Activated effector memory CD4-positive, alpha-beta T cell treated with anti-CD3 and anti-CD28 coated beads, Interleukin-2, amount 50 U/mL, for 16 hours (primary cell): Measurements from ENCODE around the gene BACE2.
"Not testable (repeated sequence)": the region's sequence is repeated elsewhere in the genome, so short reads cannot be mapped to it uniquely, and the experiment has no call there.

Experiments
- DNase-seq: peaks from one replicate; pipeline ENCODE4 v3.0.0-alpha.2; 2020

Gene BACE2

DNA sequence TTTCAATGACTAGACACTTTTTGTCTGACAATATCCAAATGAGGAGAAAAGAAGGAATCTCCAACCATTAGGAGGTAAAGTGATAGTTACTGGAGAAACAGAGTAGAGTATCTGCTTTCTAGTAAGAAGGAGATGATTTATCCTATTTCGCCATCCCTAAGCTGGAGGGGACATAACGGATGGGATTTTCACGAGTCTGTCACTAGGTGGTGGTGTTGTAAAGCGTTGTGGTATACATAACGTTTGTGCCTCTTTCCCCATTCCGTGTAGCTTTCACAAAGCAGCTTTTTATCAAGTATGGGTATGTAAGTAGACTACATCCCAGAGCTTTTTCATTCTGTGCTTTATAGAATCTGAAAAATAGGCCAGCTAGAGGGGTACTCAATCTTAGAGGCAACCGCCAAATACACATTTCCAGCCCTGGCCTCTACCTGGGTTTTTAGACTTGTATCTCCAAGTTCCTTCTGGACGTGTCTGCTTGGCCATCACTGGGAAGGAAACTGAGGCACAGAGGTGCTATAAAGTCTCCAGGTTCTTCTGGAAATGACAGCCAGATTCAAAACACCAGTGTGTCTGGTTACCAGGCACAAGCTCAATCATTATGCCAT lies 115.4 kb downstream of the BACE2 start:
- peak; percentile 69 for DNase-seq

DNA sequence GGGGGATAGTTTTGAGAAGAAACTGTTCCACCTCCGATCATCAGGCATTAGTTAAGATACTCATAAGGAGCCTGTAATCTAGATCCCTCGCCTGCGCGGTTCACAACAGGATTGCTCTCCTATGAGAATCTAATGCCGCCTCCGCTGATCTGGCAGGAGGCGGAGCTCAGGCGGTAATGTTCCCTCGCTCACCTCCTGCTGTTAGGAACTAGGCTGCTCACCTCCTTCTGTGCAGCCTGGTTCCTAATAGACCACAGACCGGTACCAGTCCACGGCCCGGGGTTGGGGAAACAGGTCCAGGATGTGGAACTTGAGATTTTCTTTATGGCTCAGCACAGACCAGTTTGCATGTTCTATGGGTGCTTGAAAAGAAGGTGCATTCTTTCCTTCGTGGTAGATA lies 121.5 kb downstream of the BACE2 start:
- no peak for DNase-seq

DNA sequence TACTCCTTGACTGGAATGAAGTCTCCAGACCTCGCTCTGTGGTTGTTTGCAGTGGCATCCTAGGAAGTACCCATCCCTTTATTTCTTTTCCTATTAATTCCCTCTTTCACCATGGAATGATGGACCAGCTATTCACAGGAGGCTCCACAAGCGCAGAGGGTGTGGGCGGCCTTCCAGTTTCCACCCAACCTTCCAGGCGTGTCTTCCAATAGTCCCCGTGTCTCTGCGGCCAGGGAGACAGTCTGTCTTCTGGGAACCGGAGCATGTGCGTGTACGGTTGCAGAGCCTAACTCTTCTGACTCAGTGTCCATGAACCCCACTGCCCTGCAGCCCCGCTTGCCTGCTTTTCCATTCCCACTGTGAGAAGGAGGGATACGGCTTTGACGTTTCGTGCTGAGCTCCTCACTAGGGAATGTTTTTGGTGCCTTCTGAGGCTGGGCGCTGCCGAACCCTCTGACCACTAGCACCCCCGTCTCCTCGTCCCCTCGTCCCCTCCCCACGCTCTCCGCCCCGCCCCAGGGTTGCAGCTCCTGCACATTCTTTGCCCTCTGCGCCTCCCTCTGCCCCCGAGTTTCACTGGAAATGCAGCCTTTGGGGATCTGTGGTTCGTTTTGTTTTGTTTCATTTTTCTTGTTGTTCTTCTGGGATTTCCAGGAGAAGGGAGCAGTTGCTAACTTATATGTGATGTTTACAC lies 122.3 kb downstream of the BACE2 start:
- no peak for DNase-seq

DNA sequence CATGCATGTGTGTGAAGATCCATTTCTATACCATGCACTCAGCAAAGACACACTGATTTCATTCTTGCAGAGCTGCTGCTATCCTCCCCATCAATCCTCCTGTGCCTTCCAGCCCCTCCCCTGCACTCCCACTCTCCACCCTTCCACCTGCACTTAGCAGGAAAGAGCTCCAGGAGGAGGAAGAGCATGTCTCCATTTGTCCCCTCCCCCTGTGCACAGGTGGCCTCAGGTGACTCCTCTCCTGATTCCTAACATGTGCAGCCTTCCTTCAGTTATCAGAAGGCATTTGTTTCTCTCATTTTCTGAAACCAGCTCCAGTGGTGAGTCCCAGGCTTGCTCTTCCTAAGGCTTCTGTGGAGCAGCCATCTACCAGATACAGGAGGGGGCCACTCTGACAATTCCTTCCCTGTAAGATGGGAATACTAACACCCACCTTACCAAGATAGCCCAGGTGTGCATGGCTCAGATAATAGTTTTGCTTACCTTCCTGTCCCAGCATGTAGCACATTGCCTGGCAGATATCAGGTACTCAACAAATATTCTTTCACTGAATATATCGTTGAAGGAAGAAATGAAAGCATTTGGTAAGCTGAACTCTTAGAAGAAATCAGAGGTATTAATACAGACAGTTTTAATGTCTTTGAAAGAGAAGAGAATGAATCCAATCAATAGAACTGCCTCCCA lies 126.7 kb downstream of the BACE2 start:
- no peak for DNase-seq

DNA sequence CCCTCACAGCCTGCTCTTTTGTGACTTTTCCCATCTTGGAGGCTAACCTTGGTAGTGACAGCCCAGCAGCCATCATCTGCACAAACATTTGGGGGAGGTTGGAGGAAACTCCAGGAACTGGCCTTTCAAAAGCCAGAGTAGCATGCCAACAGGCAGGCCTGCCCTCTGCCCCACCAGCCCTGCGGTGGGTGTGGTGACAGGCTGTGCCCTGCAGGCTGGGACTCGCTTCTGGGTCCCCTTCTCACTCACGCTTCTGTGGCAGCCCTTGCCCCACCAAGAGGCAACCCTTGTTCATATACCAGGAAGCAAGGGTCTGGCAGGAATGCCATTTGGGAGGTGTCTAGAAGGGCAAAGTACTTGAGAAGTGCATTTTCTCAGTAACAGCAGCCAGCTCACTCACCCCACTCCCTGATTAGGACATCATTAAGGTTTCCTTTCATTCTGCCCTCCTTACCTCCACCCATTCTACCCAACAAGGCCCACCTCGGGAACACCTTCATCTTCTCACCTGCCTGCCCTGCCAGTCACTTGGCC lies 127.8 kb downstream of the BACE2 start:
- DNase-seq, result no peak

DNA sequence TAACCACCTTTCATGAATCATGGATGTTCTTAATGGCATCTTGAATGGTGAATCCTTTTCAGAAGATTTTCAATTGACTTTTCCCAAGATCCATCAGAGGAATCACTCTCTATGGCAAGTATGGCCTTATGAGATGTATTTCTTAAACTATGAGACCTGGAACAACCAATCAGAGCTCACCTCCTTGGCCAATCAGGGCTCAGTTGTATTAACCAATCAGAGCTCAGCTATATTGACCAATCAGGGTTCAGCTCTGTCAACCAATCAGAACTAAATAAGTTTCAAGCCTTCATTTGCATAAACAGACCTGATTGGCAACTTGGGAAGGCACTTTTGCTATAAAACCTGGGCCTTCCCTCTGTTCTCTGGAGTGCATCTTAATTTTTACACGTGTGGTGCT lies 135.0 kb downstream of the BACE2 start:
- DNase-seq, result no peak

DNA sequence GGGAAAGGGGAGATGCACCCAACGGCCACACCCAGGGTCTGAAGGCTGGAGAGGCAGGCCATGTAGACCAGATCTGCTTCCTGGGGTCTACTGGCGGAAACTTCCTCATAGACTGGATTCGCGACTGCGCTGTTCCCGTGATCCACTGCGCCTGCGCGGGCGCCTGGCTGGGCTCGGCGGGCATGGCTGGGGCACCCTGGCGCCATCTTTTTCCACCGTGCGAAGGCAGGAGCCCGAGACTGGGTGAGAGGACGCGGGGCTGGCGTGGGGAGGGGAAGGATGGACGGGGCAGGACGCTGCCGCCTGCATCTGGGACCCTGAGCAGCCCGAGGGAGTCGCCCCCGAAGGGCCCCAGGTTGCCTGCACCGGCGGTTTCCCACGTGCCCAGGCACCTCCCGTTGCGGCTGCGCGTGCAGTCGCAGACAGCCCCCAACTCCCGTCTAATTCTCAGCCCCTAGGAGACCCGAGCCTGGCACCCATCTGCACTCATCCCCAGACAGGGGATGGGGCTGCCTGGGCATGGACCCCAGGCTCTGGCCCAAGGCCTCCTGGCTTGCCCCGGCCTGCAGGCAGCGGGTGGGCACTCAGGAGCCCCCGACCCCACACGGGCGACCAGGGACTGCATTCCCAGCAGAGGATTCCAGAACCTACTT lies 136.2 kb downstream of the BACE2 start:
- no peak for DNase-seq

DNA sequence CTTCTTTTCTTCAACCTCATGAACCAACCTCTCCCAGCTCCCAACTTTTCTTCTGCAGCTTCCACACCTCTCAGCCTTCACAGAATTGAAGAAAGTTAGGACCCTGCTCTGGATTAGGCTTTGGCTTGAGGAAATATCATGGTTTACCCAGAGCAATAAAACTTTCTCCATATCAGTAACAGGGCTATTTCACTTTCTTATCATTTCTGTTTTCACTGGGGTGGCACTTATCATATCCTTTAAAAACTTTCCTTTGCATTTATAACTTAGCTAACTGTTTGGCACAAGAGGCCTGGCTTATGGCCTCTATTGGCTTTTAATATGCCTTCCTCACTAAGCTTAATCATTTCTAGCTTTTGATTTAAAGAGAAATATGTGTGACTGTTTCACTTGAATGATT lies 139.3 kb downstream of the BACE2 start:
- DNase-seq, result no peak

DNA sequence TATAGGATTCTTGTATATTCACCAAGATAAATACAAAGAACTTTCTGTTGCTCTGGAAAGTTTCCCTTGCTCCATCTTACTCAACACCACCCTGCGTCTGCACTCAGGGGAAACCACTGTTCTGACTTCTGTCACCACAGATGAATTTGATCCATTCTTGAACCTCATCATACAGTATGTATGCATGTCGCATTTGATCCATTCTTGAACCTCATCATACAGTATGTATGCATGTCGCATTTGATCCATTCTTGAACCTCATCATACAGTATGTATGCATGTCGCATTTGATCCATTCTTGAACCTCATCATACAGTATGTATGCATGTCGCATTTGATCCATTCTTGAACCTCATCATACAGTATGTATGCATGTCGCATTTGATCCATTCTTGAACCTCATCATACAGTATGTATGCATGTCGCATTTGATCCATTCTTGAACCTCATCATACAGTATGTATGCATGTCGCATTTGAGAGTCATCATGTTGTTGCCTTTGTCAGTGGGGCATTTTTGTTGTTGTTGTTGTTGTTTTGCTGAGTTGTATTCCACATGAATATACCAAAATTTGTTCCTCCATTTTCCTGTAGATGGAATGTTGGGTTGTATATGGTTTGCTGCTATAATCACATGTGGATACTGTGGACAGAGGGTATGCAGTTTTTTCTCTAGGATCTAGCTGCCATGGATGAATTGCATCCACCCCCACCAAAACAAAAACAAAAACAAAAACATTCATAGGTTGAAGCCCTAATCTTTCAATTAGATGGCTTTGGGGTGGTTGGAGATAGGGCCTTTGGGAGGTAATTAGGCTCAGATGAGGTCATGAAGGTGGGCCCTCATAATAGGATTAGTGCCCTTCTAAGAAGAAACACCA lies 145.6 kb downstream of the BACE2 start:
- DNase-seq, result not testable (repeated sequence)

DNA sequence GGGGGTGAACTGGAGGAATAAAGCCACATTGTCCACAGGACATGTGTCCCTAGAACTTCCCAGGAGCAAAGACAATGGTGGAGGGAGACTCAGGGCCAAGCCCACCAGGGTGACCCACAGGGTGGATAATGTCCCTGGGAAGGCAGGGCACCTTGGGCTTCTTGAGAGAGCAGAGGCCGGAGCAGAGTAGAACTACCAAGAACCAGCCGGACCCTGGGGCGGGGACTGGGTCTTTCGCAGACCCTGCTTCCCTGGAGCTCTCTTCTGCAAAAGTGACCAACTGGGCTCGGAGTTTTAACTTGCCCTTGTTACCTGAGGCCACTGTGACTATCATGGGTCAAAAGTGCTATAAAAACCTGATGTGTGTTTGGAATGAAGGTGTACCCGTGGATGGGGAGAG lies 147.8 kb downstream of the BACE2 start:
- DNase-seq, result no peak

DNA sequence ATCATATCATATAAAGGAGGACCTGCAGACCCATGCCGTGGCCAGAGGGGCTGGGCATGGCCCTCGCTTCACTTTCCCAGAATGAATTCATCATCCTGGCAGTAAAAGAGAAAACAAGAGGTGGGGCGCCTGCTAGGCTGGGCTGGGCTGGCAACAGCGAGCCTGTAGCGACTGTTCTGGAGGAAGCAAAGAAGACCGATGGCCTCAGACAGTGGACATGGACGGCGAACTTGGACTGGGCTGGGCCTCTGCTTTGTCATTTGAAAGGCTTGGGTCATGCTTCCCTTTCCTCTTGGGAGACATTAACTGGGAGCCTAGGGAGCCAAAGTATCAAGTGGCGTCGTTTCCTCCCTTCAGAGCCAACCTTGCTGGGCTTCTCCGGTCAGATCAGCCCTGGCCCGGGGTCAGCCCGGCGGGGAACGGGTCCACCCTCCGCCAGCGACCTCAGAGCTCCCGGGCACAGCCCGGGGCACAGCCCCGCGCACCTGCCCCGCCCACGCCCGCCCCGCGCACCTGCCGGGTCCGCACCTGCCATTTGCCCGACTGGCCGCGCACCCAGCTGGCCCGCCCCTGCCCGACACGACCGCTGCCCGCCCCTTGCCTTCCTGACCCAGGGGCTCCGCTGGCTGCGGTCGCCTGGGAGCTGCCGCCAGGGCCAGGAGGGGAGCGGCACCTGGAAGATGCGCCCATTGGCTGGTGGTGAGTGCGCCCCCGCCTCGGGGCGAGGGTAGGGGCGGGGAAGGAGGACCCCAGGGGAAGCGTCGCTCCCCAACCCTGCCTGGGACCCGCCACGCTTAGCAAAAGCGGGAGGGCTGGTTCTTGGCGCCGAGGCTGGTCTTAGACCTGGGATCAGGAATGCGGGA lies 148.5 kb downstream of the BACE2 start, which contains the start of gene FAM3B:
TSS of gene FAM3B (plus strand) at position 602 of the 863 bp plus-strand sequence. CDS start at position 681, 79 bp downstream.
- no peak for DNase-seq

DNA sequence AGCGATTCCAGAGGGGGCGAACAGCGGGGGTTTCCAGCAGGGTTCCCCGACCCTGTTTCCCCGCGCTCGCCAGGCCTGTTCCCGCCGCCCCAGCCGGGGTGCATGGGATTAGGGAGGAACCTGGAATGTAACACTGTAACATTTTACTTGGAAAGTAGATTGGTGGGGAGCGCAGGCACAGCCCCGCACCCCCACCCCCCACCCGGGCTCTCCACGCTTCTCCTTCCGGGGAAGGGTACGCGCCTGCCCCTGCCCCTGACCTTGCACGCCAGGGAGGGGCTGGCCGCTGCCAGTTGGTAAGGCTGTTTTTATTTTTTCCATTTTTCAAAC lies 149.1 kb downstream of the BACE2 start:
- DNase-seq, result no peak

DNA sequence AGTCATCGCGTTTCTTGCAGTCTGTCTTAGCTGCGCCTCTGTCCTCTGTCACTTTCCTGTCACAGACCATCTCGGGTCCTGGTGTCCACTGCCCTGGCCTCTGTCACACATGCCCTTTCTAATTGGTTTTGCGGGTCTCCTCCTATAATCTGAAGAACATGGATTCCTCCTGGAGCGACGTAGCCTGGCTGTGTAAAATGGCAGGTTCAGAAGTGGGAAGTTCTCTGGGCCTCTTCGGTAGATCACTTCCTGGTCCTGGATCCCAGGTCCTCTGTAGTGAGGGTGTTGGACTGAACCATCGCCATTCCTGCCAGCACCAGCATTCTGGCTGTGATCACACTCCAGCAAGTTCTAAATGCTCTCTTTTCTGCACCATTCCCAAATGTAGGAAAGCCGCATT lies 149.5 kb downstream of the BACE2 start:
- DNase-seq, result no peak

DNA sequence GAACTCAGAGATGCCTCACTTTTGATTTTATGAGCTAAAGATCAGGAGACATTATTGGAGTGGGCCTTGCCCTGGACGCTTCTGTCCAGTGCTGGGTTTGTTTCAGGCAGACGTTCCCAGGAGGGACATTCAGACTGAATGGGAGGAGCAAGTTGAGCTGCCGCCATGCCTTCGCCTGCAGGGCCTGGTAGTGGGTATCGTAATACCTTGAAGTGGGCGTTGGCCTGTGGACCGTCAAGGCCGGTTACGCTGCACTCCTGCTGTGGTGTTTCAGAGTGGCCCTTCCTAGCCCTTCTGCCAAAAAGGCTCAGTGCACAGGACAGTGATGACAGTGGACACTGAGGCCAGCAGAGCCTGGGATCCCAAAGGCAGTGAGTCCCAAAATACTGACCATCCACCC lies 150.3 kb downstream of the BACE2 start:
- no peak for DNase-seq

DNA sequence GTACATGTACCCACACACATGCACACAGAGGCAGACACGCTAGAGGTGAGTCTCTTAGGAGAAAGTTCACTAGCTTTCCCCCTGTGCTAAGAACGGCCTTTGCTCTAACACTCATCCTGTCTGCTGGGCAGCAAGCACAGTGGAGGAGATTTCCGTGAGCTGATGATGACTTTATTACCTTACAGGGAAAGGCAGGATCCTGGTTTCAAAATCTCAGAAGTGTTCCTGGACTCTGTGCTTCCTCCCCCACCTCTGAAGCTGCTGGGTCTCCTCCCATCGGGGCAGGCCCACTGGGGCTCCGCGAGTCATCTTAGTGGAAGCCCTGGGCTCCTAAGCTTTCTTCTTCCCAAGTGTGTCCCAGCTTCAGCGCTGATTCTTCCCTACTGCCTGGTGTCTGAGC lies 151.3 kb downstream of the BACE2 start:
- DNase-seq, result no peak

DNA sequence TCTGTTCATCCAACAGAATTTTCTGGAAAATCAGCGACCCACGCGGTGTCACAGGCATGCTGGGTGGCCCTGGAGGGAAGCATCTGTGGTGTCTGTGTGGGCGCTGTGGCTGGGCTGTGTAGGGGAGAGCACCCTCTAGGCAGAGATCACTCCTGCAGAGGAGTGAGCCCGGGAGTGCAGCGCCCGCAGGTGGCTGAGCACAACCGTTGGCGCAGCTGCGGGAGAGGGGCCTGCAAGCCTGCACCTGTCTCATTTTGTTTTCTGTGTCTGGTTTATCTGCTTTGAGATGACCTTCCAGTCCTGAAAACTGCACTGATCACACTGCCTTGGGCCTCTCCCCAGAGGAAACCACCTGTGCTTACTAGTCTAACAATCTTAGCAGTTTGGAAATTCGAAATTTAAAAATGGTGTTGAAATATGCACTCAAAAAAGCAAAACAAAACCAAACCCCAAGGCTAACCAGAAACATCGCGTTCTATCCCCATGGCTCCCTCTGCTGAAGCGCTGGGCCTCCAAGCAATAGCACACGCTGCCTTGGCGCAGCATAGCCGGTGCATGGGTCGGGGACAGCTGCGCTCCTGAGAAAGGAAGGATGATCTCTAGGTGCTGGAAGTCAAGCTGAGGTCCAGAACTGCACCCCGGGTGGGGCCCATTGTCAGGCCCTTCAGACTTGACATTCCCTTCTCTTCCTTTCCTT lies 153.4 kb downstream of the BACE2 start:
- no peak for DNase-seq

DNA sequence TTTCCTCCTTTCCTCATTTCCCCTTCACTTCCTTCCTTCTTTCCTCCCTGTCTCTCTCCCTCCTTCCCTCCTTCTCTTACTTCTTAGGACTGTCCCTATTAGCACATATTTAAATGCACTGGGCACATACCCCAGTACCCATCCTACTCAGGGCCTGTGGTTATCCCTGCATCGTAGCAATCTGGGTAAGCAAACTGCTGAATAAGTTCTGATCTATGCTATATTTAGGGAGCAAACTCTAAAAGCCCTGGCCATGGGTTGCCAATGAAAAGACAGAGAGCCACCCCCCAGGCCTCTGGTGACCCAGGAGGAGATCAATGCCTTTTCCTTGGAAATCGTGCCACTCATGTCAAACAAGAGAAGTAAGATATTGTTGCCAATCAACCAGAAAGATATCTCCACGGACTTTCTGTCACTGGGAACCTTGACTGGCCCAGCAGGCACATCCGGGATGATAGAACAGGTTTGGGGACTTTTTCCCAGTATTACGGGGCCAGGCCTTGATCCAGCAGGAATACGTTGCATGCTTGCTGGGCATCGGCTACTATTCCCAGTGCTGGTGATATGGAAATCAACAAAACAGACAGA lies 154.0 kb downstream of the BACE2 start:
- DNase-seq, result no peak

DNA sequence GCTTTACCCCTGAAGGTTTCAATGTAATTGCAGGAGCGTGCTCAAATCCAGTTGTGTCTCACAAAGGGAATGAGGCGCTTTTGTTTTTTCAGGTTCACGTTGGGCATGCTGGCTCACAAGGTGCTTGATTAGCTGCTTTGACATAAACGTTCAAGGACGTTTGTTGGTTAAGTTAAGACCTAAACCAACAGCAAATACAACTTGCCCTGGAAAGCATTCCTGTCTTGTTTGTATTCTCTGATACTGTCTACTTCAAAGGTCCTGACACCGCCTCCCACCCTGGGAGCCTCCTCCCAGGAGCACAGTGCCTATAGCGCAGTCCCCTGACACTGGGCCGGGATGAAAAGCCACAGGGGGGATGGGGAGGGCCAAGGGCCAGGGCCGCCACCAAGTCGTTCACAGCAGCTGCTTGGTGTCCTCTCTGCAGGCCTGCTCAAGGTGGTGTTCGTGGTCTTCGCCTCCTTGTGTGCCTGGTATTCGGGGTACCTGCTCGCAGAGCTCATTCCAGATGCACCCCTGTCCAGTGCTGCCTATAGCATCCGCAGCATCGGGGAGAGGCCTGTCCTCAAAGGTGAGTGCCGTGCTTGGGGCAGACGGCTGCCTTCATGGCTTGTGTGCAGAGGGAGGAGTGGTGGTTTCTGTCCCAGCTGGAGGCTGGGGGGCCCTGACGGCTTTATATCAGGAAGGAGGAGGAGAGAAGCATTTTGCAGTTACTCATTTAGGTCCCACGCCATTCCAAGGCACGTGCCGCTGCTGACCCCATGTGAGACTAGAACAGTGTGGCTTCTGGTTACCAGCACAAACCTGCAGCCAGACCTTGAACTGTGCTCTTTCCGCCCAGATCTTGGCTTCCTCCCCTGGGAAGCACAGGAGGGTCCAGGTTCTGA lies 154.8 kb downstream of the BACE2 start:
- no peak for DNase-seq

DNA sequence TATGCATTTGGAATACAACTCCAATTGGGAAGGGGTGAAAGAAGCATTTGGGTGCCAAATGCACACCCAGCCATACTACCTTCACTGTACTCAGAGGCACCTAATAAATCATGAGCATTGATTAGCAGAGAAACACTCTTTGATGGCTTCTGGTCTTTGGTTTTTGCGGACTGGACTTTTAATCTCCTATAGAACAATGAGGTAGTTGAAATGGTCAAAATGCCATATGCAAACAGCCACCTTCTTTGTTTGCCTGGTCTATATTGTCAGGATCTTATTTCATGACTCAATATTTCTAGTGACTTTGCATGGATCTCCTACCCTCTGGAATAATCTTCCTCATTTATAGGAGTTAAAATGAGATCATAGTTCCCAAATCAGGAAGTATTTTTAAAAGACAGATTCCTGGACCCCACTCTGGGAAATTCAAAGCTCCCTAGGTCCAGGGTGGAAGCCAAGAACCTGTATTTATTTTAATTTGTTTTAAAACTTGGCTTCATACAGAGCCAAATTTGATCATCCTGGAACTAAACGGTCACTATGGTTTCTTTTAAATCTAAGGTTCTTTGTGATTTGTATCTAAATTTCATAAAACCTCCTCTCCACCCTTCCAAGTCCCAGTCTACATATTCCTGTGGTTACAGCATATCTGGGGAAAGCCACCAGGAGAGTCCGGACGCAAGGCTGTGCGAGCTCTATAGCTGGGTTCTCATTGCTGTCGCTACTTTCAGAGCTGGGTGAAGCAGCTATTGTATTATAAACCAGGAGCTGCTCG lies 157.4 kb downstream of the BACE2 start:
- DNase-seq, result no peak
